Endothelial cell of umbilical vein (primary cell): Measurements from ENCODE around the gene AP5B1. TPM values are rescaled to one million over a fixed set of nuclear protein-coding genes. Genes with fewer than 3 reads are reported as not detected.

Experiments
- BruUV-seq: library from RNA; stranded (reverse); fragments of 400-500 nt; replicated peaks from 2 replicates; lab custom pipeline; 2021; lab: Mats Ljungman, UMichigan
- CTCF ChIA-PET: fragments of 300-600, 350-600 bp; sonication (Branson Sonifier 250); formaldehyde crosslinking; loops from one replicate; lab custom pipeline; 2021; ENCODE audit warnings: antibody characterized with exemption, inconsistent platforms; lab: Charles Lee
- POLR2A ChIA-PET: fragments of 300-600, 350-600 bp; sonication (Branson Sonifier 250); formaldehyde crosslinking; loops from one replicate; lab custom pipeline; 2021; ENCODE audit warnings: antibody characterized with exemption, inconsistent platforms; lab: Charles Lee
- DNase-seq: peaks from one replicate; pipeline ENCODE4 v3.0.0-alpha.2; 2011; ENCODE audit warnings: low read depth, low spot score
- FAIRE-seq: peaks from 2 replicates; lab custom pipeline; 2011; peaks lifted over from hg19 to GRCh38; lab: Jason Lieb, UNC
- H2AFZ ChIP-seq: 2 replicates; pipeline ENCODE4 v1.6.0; 2012; ENCODE audit warnings: low read depth, low read length, control low read depth, inconsistent platforms
- H3K27ac ChIP-seq: 2 replicates; pipeline ENCODE4 v1.5.1; 2011; ENCODE audit warnings: low read depth, mild to moderate bottlenecking, control low read depth, low read length, moderate library complexity; ENCODE audit not compliant: insufficient read depth
- H3K27me3 ChIP-seq, 2 experiments: 2 replicates each; pipeline versions ENCODE4 v1.6.0 to v1.6.1; 2011; ENCODE audit warnings: low read length in 2 of 2, mixed read lengths in 1 of 2; ENCODE audit not compliant: control insufficient read depth in 2 of 2, insufficient read depth in 2 of 2
- H3K36me3 ChIP-seq, 2 experiments: 2 replicates in 1 of 2; 3 replicates in 1 of 2; pipeline ENCODE4 v1.5.1; 2011; ENCODE audit warnings: low read length in 2 of 2, mild to moderate bottlenecking in 1 of 2, moderate library complexity in 1 of 2; ENCODE audit not compliant: control insufficient read depth in 2 of 2, insufficient read depth in 2 of 2; ENCODE audit errors: extremely low read depth in 1 of 2
- H3K4me1 ChIP-seq: 3 replicates; pipeline ENCODE4 v1.5.1; 2011; ENCODE audit warnings: mild to moderate bottlenecking, low read length; ENCODE audit not compliant: control insufficient read depth, insufficient read depth; ENCODE audit errors: extremely low read depth
- H3K4me2 ChIP-seq: 2 replicates; pipeline ENCODE4 v1.6.1; 2011; ENCODE audit warnings: low read length, control low read depth, mixed read lengths; ENCODE audit not compliant: insufficient read depth
- H3K4me3 ChIP-seq, 3 experiments: fragments of 200-600 bp in 1 of 3; sonication (generic), shearing (Covaris generic) in 1 of 3; replicated peaks in 1 of 3; 2 replicates each; pipeline ENCODE4 v1.5.1; 2011 to 2016; ENCODE audit warnings: control low read depth in 3 of 3, low read length in 3 of 3, mild to moderate bottlenecking in 2 of 3, inconsistent platforms in 1 of 3, low read depth in 1 of 3, moderate library complexity in 1 of 3; ENCODE audit not compliant: insufficient read depth in 1 of 3
- H3K79me2 ChIP-seq: 2 replicates; pipeline ENCODE4 v1.6.0; 2012; ENCODE audit warnings: low read length, inconsistent platforms; ENCODE audit not compliant: control insufficient read depth, insufficient read depth
- H3K9ac ChIP-seq: replicated peaks from 2 replicates; pipeline ENCODE3; 2011; ENCODE audit warnings: low read length, control low read depth; ENCODE audit not compliant: insufficient read depth; ENCODE audit errors: extremely low read depth
- H3K9me1 ChIP-seq: replicated peaks from 3 replicates; pipeline ENCODE4 v1.6.0; 2011; ENCODE audit warnings: mild to moderate bottlenecking, low read length; ENCODE audit not compliant: control insufficient read depth, insufficient read depth; ENCODE audit errors: extremely low read depth
- H3K9me3 ChIP-seq: replicated peaks from 2 replicates; pipeline ENCODE4 v1.5.1; 2012; ENCODE audit warnings: low read length, inconsistent platforms; ENCODE audit not compliant: control insufficient read depth, insufficient read depth
- H4K20me1 ChIP-seq: replicated peaks from 2 replicates; pipeline ENCODE3; 2011; ENCODE audit warnings: mild to moderate bottlenecking, low read length; ENCODE audit not compliant: control insufficient read depth, insufficient read depth; ENCODE audit errors: extremely low read depth
- FOS ChIP-seq: IDR thresholded peaks from 2 replicates; pipeline ENCODE4 v1.6.1; 2011; ENCODE audit warnings: mild to moderate bottlenecking, low read length, moderate library complexity, borderline replicate concordance; ENCODE audit not compliant: insufficient read depth
- GATA2 ChIP-seq: IDR thresholded peaks from 2 replicates; pipeline ENCODE4 v1.7.0; 2011; ENCODE audit warnings: low read depth, mild to moderate bottlenecking, moderate library complexity, mixed read lengths, low read length; ENCODE audit not compliant: insufficient read length, insufficient read depth
- JUN ChIP-seq: IDR thresholded peaks from 2 replicates; pipeline ENCODE4 v1.6.1; 2011; ENCODE audit warnings: borderline replicate concordance, low read depth; ENCODE audit not compliant: insufficient read length, insufficient read depth
- MAX ChIP-seq: IDR thresholded peaks from 2 replicates; pipeline ENCODE4 v1.6.1; 2011; ENCODE audit not compliant: insufficient read depth, insufficient read length
- MYC ChIP-seq: IDR thresholded peaks from one replicate; pipeline ENCODE4 v1.6.1; 2011; ENCODE audit warnings: mild to moderate bottlenecking, low read depth, low read length
- POLR2AphosphoS5 ChIP-seq: IDR thresholded peaks from 2 replicates; pipeline ENCODE4 v1.6.1; 2012; ENCODE audit warnings: low read depth, mild to moderate bottlenecking, control low read depth, low read length, moderate library complexity; ENCODE audit not compliant: insufficient read depth
- dilution Hi-C: fragments of 300-500 bp; cut with MboI; formaldehyde crosslinking; loops from one replicate; pipeline ENCODE4 v1.15.0; 2019; ENCODE audit warnings: low sequenced_read_pairs; ENCODE audit not compliant: extremely low pct_ligation_motif_present
- intact Hi-C: fragments of 100-400 bp; cut with micrococcal nuclease; formaldehyde crosslinking; loops from one replicate; pipeline ENCODE4 v1.10.0; 2022
- polyA plus RNA-seq, 4 experiments: library from polyadenylated mRNA; depleted of rRNA in 3 of 4; stranded (reverse) in 3 of 4; unstranded in 1 of 4; fragments of >200 nt; gene quantifications; 2 replicates each; pipeline versions ENCODE4 v1.2.1 to v1.2.3, GENCODE V29; 2011 to 2012; ENCODE audit warnings: missing spikeins in 1 of 4
- total RNA-seq: library from RNA; stranded (reverse); gene quantifications from 2 replicates; pipeline ENCODE4 v1.2.3, GENCODE V29; 2021
- TF ChIP-seq, protein P1 (sequence below), 2 donors: IDR thresholded peaks; 1 replicate in 1 of 2; 2 replicates in 1 of 2; pipeline ENCODE4 v1.5.1; 2011; ENCODE audit warnings: low read length in 2 of 2, mild to moderate bottlenecking in 2 of 2, moderate library complexity in 2 of 2, control low read depth in 1 of 2, inconsistent platforms in 1 of 2, low read depth in 1 of 2; ENCODE audit not compliant: insufficient read depth in 1 of 2; ENCODE audit errors: extremely low read depth in 1 of 2

AP5B1 gene
- total and polyA plus RNA-seq, 2 donors (not counting 3 experiments of a cell fraction or from before 2014, with no cell fraction given) = 9.2 to 15.3 TPM

DNA sequence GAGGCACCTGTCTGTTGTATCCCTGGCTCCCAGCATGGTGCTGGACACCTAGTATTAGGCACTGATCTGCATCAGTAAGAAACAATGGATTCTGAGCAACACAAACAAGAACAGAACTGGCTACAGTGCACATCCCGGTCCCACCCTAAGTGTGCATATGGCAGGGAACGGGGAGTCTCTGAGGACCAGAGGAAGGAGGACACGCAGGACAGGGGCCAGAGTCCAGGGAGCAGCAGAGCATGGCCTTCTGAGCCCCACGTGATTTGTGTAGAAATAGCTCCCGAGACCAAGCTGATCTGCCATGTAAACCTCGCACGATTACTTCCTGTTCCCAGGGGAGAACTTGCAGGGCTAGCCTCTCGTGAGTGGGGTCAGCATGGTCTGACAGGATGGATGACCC, 40.3 kb upstream of the AP5B1 start:
- Histone ChIP-seq H2AFZ (no peak overlapping the region), H3K9me3 (no peaks in the 10 kb centered on the region), H4K20me1 (no peaks in the 10 kb centered on the region), H3K27me3 (no peaks in the 10 kb centered on the region), H3K4me2 (no peak overlapping the region), H3K4me3 (no peak overlapping the region), H3K4me1 (no peaks in the 10 kb centered on the region), H3K9me1 (no peaks in the 10 kb centered on the region), H3K36me3 (no peaks in the 10 kb centered on the region), H3K27ac (no peak overlapping the region), H3K79me2 (no peaks in the 10 kb centered on the region), H3K9ac (no peak overlapping the region)
- TF ChIP-seq FOS (no peak), MYC (no peak), MAX (no peak), GATA2 (no peak), JUN (no peak)
- POLR2A ChIA-PET = no interaction called here
- no peak for FAIRE-seq
- dilution Hi-C loops (no loop called here), intact Hi-C loops (no loop called here)
- DNase-seq = no peak
- CTCF ChIA-PET = interaction anchor here (1.0 to 6.5 kb wide), 2 partner anchors 42 to 115 kb away, joined by 3 to 109 read pairs; partner anchors contain the start of gene AP5B1
- no TSS peak for BruUV-seq

- POLR2A ChIA-PET = interaction anchor here (0.5 to 0.6 kb wide), 4 partner anchors 31 to 225 kb away, joined by 3 to 5 read pairs (median 4); no protein-coding TSS in a partner anchor
- Histone ChIP-seq H2AFZ (peak overlapping the region; percentile 83), H3K4me2 (peak overlapping the region; percentile 48), H3K4me3 (peak overlapping the region; percentile 13 to 74 (median 66)), H3K9me3 (no peaks in the 10 kb centered on the region), H3K79me2 (no peaks in the 10 kb centered on the region), H4K20me1 (no peaks in the 10 kb centered on the region), H3K27ac (no peak overlapping the region), H3K9me1 (no peaks in the 10 kb centered on the region), H3K4me1 (no peaks in the 10 kb centered on the region), H3K36me3 (no peaks in the 10 kb centered on the region), H3K9ac (peak overlapping the region; percentile 30), H3K27me3 (peaks cover 0 to 2% of the 10 kb centered on the region in 2 experiments)
- CTCF ChIA-PET = interaction anchor here (0.6 to 6.5 kb wide), 25 partner anchors 9 to 226 kb away, joined by 3 to 109 read pairs (median 5); partner anchors contain the start of genes AP5B1, KAT5, RNASEH2C and SIPA1
- TF ChIP-seq MAX = no peak
- TF ChIP-seq, protein P1, sequence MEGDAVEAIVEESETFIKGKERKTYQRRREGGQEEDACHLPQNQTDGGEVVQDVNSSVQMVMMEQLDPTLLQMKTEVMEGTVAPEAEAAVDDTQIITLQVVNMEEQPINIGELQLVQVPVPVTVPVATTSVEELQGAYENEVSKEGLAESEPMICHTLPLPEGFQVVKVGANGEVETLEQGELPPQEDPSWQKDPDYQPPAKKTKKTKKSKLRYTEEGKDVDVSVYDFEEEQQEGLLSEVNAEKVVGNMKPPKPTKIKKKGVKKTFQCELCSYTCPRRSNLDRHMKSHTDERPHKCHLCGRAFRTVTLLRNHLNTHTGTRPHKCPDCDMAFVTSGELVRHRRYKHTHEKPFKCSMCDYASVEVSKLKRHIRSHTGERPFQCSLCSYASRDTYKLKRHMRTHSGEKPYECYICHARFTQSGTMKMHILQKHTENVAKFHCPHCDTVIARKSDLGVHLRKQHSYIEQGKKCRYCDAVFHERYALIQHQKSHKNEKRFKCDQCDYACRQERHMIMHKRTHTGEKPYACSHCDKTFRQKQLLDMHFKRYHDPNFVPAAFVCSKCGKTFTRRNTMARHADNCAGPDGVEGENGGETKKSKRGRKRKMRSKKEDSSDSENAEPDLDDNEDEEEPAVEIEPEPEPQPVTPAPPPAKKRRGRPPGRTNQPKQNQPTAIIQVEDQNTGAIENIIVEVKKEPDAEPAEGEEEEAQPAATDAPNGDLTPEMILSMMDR (IDR thresholded peaks at IDR 0.05; ENCODE audit: extremely low read depth in 1 of 2, insufficient read depth in 1 of 2, low read depth in 1 of 2, low read length in 2 of 2) = peak; percentile 97 to 99
- TF ChIP-seq POLR2AphosphoS5 = peak; percentile 55
- no peak for TF ChIP-seq FOS
- no TSS peak for BruUV-seq
- dilution Hi-C loops = no loop called here
- DNase-seq (peak; percentile 80), FAIRE-seq (peak; percentile 85)
- intact Hi-C loops = loop anchor here (1.0 to 2.0 kb wide), 4 partner anchors 38 to 191 kb away; partner anchors contain the start of gene AP5B1
Observed at GRCh38 chr11:65817835-65818680, 37.3 kb upstream of the AP5B1 start.
